Measurements from ENCODE around the gene TSSK3. TPM values are rescaled to one million over a fixed set of nuclear protein-coding genes. Genes with fewer than 3 reads are reported as not detected.

Gene TSSK3
- total RNA-seq, 4 donors from 2014 or later = 5.2 TPM; not detected in 3

DNA sequence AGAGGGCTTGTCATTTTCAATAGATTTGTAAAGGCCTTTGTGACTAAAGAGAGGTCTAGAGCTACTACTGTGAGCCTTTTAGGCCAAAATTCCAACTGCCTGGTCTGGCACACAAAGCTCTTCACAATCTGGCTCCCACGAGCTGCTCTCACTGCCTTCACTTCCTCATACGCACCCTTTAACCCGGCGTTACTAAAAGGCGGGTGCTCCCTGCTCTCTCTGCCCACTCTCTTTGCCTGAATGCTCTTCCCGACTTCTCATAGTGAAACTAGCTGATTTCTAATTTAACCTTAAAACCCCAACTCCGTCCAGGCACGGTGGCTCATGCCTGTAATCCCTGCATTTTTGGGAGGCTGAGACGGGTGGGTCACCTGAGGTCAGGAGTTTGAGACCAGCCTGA is 17.7 kb downstream of the TSSK3 start:
- no peak for TF ChIP-seq POLR2A (IDR thresholded peaks at IDR 0.05)
- TF ChIP-seq, protein P1, sequence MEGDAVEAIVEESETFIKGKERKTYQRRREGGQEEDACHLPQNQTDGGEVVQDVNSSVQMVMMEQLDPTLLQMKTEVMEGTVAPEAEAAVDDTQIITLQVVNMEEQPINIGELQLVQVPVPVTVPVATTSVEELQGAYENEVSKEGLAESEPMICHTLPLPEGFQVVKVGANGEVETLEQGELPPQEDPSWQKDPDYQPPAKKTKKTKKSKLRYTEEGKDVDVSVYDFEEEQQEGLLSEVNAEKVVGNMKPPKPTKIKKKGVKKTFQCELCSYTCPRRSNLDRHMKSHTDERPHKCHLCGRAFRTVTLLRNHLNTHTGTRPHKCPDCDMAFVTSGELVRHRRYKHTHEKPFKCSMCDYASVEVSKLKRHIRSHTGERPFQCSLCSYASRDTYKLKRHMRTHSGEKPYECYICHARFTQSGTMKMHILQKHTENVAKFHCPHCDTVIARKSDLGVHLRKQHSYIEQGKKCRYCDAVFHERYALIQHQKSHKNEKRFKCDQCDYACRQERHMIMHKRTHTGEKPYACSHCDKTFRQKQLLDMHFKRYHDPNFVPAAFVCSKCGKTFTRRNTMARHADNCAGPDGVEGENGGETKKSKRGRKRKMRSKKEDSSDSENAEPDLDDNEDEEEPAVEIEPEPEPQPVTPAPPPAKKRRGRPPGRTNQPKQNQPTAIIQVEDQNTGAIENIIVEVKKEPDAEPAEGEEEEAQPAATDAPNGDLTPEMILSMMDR (IDR thresholded peaks at IDR 0.05) = no peak
- no peak for DNase-seq
- peaks cover 0 to 99% (median 0%) of the 10 kb centered on the region in 3 donors for H3K36me3 ChIP-seq

DNA sequence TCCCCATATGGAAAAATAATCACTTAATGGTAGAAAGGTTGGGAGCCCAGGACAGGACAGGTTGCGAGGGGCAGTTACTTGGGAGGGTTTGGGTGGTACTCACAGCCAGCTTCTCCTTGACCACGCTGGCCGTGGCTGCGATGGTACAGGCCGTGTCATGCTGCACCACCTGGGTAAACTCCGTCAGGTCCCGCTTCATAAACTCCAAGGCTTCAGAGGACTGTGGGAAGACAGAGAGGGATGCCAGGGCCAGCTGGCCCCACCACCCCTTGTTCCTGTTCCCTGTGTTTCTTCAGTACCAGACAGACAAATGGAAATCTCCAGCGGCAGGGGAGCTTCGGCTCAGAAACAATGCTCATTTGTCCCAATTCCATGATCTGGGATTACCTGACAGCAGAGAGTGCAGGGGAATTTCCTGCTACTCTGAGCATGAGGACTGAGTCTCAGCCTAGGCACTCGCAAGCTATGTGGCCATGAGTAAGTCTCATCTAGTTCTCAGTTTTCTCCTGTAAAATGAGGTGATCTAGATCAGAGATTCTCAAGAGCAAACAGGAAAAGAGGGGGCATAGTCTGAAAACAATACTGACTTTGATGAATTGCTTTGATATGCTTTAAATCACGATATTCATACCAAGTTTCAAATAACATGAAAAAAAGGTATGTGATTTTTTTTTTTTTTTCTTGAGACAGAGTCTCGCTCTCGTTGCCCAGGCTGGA is 24.5 kb downstream of the TSSK3 start:
- H3K27me3 ChIP-seq = no peaks in the 10 kb centered on the region
- no peak overlapping the region for H3K27ac ChIP-seq
- no peak for DNase-seq
- no peak overlapping the region for H3K4me3 ChIP-seq
- no peak for TF ChIP-seq POLR2A (IDR thresholded peaks at IDR 0.05)
- TF ChIP-seq, protein P1 (IDR thresholded peaks at IDR 0.05) = no peak
- H3K9me3 ChIP-seq = no peaks in the 10 kb centered on the region
- H3K4me1 ChIP-seq = peaks cover 0 to 6% (median 0%) of the 10 kb centered on the region in 4 donors
- peaks cover 0 to 97% (median 0%) of the 10 kb centered on the region in 3 donors for H3K36me3 ChIP-seq

More for the DNA sequence above, 17.7 kb downstream of the TSSK3 start:
- H3K27me3 ChIP-seq = no peaks in the 10 kb centered on the region
- H3K4me3 ChIP-seq = no peak overlapping the region
- H3K4me1 ChIP-seq = no peaks in the 10 kb centered on the region
- H3K9me3 ChIP-seq = no peaks in the 10 kb centered on the region
- H3K27ac ChIP-seq = no peak overlapping the region

DNA sequence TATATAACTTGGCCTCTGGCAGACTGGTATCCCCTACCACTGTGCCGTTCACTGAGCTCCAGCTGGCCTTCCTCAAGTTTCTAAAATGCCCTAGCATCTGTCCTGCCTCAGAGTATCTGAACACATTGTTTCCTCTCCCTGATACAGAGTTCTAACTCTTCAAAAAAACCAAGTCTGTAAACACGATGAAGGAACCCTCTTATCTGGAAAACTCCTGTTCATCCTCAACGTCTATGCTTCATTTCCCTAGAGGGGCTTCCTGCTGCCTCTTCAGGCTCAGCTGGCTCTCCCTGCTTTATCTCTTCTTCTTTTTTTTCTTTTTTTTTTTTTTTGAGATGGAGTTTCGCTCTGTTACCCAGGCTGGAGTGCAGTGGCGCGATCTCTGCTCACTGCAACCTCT is 26.3 kb downstream of the TSSK3 start:
- no peak for TF ChIP-seq POLR2A (IDR thresholded peaks at IDR 0.05)
- TF ChIP-seq, protein P1 (IDR thresholded peaks at IDR 0.05) = no peak
- Histone ChIP-seq H3K36me3 (peaks cover 0 to 81% (median 0%) of the 10 kb centered on the region in 3 donors), H3K4me3 (no peak overlapping the region), H3K9me3 (no peaks in the 10 kb centered on the region), H3K4me1 (peaks cover 0 to 23% (median 3%) of the 10 kb centered on the region in 4 donors), H3K27ac (no peak overlapping the region), H3K27me3 (no peaks in the 10 kb centered on the region)
- DNase-seq = no peak

DNA sequence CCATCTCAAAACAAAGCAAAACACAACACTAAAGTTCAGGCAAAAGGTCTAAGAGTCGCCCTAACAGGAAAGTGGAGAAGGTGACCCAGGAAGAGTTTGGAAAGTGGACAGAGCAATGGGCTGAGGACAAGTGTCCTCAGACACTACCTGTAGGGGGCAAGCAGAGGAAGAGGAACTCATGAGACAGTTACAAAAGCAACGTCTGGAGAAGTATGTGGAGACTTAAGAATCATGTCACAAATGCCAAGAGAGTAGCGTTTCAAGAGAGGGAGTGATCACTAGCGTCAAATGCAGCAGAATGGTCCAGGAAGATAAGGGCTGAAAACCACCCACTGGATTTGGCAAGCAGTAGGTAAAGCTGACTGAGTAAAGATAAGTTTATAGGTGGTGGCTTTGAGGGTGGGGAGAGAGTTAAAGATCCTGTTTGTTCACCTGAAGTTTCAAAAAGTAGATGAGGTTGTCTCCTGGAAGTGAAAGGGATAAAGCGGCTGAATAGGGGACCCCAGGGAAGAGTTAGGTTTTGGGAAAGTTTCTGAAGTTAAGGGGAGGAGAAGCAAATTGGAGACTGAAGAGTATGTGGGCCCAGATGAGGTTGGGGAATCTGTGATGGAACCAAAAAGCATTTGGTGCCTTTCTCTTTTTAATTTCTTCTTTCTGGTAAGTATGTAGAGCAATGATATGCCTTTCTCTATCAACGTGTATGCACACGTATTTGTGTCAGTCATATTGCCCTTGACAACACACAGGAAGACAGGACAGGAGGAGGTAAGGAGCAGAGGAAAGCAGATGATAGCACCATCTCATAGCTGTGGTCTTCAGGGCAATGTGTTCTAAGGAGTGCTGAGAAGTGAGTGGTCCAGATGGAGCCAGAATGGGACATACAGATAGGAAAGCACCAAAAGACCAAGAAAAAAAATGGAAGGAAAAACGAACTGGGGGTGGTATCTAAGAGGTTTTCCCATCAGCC is 28.8 kb downstream of the TSSK3 start:
- no peak for DNase-seq
- Histone ChIP-seq H3K27ac (no peak overlapping the region), H3K4me3 (no peak overlapping the region), H3K27me3 (no peaks in the 10 kb centered on the region), H3K9me3 (no peaks in the 10 kb centered on the region), H3K36me3 (peaks cover 0 to 55% (median 0%) of the 10 kb centered on the region in 3 donors), H3K4me1 (peaks cover 0 to 23% (median 3%) of the 10 kb centered on the region in 4 donors)
- no peak for TF ChIP-seq POLR2A (IDR thresholded peaks at IDR 0.05)
- TF ChIP-seq, protein P1 (IDR thresholded peaks at IDR 0.05) = no peak

DNA sequence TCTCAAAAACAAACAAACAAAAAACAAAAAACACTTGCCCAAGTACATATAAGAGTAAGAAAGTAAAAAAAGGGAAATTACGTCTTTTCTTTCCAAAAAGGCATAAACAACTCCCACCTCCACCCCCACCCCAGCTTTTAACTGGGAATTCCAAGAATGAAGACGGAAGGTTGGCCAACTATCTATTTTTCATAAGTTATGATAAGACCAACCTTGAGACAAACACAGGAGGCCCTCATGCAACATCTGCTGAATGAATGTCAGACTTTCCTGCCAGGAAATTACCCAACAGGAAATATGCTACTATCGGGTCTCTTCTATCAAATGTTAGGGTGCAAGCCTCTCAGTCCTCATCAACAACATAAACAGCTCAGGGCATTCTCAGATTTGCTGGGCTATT is 30.0 kb downstream of the TSSK3 start:
- Histone ChIP-seq H3K9me3 (no peaks in the 10 kb centered on the region), H3K27me3 (no peaks in the 10 kb centered on the region), H3K4me3 (no peak overlapping the region), H3K4me1 (peaks cover 0 to 23% (median 3%) of the 10 kb centered on the region in 4 donors), H3K27ac (no peak overlapping the region), H3K36me3 (peaks cover 0 to 44% (median 0%) of the 10 kb centered on the region in 3 donors)
- no peak for TF ChIP-seq POLR2A (IDR thresholded peaks at IDR 0.05)
- TF ChIP-seq, protein P1 (IDR thresholded peaks at IDR 0.05) = no peak
- no peak for DNase-seq

All from Peyer's patch (tissue), 4 donors.